Adipocyte (in vitro differentiated cells): ENCODE measurements around the gene SPINK2.
A peak's percentile ranks its signal among the peaks of the same experiment; 100 is the strongest.

Source experiments
- DNase-seq: peaks from one replicate; pipeline ENCODE4 v3.0.0-alpha.2; 2015; ENCODE audit warnings: low read depth
- H3K27me3 ChIP-seq: replicated peaks from 2 replicates; pipeline ENCODE4 v1.7.0; 2013; ENCODE audit warnings: mild to moderate bottlenecking, low read length, moderate library complexity; ENCODE audit not compliant: control insufficient read depth, insufficient read depth
- H3K36me3 ChIP-seq: 2 replicates; pipeline ENCODE4 v1.7.0; 2013; ENCODE audit warnings: low read length, mild to moderate bottlenecking, moderate library complexity; ENCODE audit not compliant: control insufficient read depth, insufficient read depth, severe bottlenecking
- H3K4me1 ChIP-seq: 2 replicates; pipeline ENCODE4 v1.7.0; 2013; ENCODE audit warnings: mild to moderate bottlenecking, low read length, moderate library complexity; ENCODE audit not compliant: control insufficient read depth, insufficient read depth
- H3K4me3 ChIP-seq: 2 replicates; pipeline ENCODE4 v1.7.0; 2013; ENCODE audit warnings: mild to moderate bottlenecking, low read length, moderate library complexity
- H3K9ac ChIP-seq: 2 replicates; pipeline ENCODE4 v1.7.0; 2013; ENCODE audit warnings: mild to moderate bottlenecking, low read length, moderate library complexity
- H3K9me3 ChIP-seq: 2 replicates; pipeline ENCODE4 v1.7.0; 2013; ENCODE audit warnings: mild to moderate bottlenecking, low read length, moderate library complexity; ENCODE audit not compliant: control insufficient read depth

Gene SPINK2

DNA sequence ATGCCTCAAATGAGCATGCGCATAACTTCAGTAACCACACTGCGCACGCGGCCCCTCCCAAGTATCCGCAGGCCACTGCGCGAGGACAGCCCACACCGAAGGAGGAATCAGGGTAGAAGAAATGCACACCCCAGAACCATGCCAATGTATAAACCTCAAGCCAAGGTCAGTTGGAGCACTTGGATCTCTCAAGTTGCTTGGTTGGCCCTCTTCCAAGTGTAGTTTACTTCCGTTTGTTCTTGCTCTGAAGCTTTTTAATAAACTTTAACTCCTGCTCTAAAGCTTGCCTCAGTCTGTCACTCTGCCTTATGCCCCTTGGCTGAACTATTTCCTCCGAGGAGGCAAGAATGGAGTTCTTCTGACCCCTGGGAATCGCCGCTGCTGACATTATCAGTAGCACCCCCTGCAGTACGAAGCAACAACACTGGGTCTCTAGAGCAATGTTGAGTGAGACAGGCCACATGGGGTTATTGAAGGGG lies 22.0 kb upstream of the SPINK2 start:
- Histone ChIP-seq H3K9ac (no peak overlapping the region), H3K9me3 (no peaks in the 10 kb centered on the region), H3K4me1 (peaks cover 14% of the 10 kb centered on the region), H3K27me3 (no peaks in the 10 kb centered on the region), H3K36me3 (no peaks in the 10 kb centered on the region), H3K4me3 (no peak overlapping the region)
- DNase-seq = no peak

DNA sequence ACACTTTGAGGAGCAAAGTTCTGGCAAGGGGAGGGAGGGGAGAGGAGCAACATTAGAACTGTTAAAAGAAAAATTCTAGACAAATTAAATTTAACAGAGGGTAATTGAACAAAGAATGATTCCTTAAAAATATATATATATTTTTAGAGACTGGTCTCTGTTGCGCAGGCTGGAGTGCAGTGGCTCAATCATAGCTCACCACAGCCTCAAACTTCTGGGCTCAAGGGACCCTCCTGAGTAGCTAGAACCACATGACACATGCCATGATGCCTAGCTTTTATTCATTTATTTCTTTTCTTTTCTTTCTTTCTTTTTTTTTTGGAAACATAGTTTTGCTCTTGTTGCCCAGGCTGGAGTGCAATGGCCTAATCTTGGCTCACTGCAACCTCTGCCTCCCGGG lies 19.1 kb upstream of the SPINK2 start:
- Histone ChIP-seq H3K4me3 (no peak overlapping the region), H3K36me3 (no peaks in the 10 kb centered on the region), H3K9me3 (no peaks in the 10 kb centered on the region), H3K4me1 (peaks cover 8% of the 10 kb centered on the region), H3K27me3 (no peaks in the 10 kb centered on the region), H3K9ac (no peak overlapping the region)
- no peak for DNase-seq

DNA sequence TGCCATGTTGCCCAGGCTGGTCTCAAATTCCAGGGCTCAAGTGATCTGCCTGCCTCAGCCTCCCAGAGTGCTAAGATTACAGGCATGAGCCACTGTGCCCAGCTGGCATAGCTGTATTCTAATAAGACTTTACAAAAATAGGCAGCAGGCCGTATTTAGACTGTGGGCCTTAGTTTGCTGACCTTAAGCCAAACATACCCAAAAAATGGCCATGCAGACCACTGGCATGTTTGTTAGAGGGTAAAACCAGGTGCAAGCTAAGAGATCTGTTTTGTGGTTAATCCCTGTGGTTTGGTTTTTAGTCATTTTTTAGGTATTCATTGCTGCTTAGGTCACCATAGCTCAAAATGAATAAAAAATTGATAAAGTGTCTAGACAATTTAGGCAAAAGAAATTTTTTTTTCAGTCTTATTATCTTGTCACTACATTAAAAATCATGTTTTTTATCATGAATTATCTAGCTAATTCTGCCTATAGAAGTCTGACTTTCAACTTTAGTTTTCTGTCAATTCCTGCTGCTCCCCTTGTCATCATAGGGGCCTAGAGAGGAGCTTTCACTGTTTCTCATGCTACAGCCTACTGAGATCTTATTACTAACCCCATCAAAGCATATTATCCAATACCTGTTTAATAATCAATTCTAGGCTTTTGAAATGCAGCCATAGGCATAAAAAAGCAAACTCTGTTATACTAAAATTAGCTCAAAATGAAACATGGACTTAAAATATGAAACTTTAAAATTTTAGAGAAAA lies 7.5 kb upstream of the SPINK2 start:
- Histone ChIP-seq H3K4me1 (peaks cover 8% of the 10 kb centered on the region), H3K9ac (no peak overlapping the region), H3K9me3 (no peaks in the 10 kb centered on the region), H3K36me3 (no peaks in the 10 kb centered on the region), H3K27me3 (no peaks in the 10 kb centered on the region), H3K4me3 (no peak overlapping the region)
- DNase-seq = no peak

DNA sequence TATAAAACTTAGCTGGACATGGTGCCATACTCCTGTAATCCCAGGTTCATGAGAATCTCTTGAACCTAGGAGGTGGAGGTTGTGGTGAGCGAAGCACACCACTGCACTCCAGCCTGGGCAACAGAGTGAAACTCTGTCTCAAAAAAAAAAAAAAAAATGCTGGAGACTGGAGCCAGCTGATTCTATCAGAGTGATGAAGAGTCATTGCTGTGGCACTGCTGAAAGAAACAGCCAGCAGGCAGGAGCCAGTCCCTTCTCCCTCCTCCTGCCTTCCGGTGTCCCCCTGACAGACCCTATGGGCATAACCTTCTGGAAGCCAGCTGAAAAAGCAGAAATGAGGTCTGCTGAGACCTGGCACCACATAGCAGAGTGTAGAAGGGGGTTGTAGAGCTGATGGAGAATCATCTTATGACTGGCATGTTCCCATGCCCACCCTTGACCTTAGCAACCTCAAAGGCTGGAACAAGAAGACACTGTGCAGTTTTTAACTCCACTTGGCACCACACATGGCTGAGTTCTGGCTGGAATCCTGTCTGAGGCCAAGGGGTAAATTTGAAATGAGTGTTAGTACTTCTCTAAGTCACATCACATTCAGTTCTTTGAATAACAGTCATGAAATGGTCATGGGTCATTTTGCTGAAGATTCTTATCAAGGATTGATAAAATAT lies 2.6 kb upstream of the SPINK2 start:
- H3K4me1 ChIP-seq = peaks cover 9% of the 10 kb centered on the region
- no peaks in the 10 kb centered on the region for H3K36me3 ChIP-seq
- DNase-seq = no peak
- no peak overlapping the region for H3K4me3 ChIP-seq
- no peak overlapping the region for H3K9ac ChIP-seq
- no peaks in the 10 kb centered on the region for H3K9me3 ChIP-seq
- peaks cover 30% of the 10 kb centered on the region for H3K27me3 ChIP-seq

DNA sequence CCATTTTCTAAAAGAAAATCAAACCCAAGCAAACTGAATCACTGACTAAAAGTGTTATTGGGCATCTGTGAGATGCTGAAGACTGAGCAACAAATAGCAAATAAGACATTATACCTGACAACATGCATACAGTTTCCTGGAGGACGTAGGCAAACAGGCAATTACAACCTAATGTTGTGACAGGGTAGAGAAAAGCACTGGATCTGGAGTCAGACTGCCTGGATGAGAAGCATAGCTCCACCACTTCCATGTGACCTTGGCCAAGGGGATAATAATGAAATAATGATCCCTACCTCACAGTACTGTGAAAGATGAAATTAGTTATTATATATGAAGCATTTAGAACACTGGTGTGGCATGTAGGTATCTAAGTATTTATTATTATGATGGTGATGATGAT lies 2.7 kb downstream of the SPINK2 start:
- no peaks in the 10 kb centered on the region for H3K36me3 ChIP-seq
- H3K9ac ChIP-seq = no peak overlapping the region
- peaks cover 35% of the 10 kb centered on the region for H3K27me3 ChIP-seq
- H3K9me3 ChIP-seq = no peaks in the 10 kb centered on the region
- H3K4me1 ChIP-seq = no peaks in the 10 kb centered on the region
- DNase-seq = no peak
- no peak overlapping the region for H3K4me3 ChIP-seq

DNA sequence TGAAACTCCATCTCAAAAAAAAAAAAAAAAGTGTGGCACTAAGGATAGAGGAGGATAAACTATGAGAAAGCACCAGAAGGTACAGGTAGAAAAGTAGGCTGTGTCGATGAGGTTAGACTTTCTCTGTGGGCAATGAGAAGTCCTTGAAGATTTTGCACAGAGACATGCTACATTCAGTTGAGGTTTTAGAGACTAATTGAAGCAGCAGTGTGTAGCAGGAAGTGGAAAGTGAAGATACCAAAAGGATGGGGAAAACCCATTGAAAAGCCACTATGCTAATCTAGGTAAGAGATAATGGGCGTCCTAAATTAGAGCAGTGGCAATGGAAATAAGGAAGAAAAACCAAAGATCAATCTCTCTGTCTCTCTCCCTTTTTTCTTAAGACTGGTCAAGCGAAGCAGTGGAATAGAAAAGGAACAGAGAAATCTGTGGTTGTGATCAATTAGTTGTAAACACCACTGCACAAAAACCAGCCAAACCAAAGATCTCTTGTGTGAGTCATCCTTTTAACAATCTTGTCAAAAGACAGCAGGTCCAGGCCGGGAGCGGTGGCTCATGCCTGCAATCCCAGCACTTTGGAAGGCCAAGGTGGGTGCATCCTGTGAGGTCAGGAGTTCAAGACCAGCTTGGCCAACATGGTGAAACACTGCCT lies 3.5 kb downstream of the SPINK2 start:
- H3K36me3 ChIP-seq = no peaks in the 10 kb centered on the region
- peaks cover 30% of the 10 kb centered on the region for H3K27me3 ChIP-seq
- no peaks in the 10 kb centered on the region for H3K4me1 ChIP-seq
- no peak overlapping the region for H3K9ac ChIP-seq
- H3K4me3 ChIP-seq = no peak overlapping the region
- H3K9me3 ChIP-seq = no peaks in the 10 kb centered on the region
- DNase-seq = no peak

DNA sequence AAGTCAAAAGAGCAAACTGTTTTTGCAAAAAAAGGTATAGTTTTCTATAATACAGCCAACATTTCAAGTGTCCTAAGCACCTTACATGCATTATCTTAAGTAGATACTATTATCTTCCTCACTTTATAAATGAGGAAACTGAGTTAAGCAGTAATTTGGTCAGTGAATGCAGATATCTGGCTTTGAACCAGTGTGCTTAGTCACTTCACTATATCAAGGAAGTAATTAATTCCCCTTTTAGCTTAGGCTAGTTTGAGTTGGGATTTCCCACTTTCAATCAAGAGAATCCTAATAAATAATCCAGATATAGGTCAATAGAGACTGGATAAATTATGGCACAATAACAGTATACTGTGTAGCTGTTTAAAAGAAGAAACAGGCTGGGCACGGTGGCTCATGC lies 14.8 kb downstream of the SPINK2 start:
- Histone ChIP-seq H3K9me3 (no peaks in the 10 kb centered on the region), H3K4me3 (no peak overlapping the region)

DNA sequence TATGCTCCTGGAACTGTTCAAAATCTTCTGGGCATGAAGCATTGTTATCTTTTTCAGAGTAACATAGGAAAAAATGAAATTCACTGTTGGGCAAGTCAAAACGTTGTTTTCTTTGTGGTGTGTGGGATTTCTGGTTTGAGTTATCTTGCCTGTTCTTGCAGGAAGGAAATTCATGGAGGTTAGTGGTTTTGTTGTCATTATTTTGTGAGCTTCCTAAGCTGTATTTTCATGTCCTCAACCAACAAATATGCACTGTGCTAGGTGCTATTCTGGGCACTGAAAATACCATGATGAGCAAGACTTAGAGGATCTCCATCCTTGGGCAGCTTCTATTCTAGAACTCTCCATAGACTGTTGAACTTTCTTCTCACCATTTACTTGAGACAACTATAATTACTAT lies 16.9 kb downstream of the SPINK2 start:
- H3K9me3 ChIP-seq = no peaks in the 10 kb centered on the region
- peaks cover 2% of the 10 kb centered on the region for H3K4me1 ChIP-seq
- peaks cover 9% of the 10 kb centered on the region for H3K27me3 ChIP-seq
- DNase-seq = peak; percentile 34
- no peak overlapping the region for H3K4me3 ChIP-seq
- no peaks in the 10 kb centered on the region for H3K36me3 ChIP-seq
- no peak overlapping the region for H3K9ac ChIP-seq

More for the DNA sequence above, 14.8 kb downstream of the SPINK2 start:
- H3K9ac ChIP-seq = no peak overlapping the region
- no peaks in the 10 kb centered on the region for H3K36me3 ChIP-seq
- peaks cover 14% of the 10 kb centered on the region for H3K27me3 ChIP-seq
- DNase-seq = no peak
- H3K4me1 ChIP-seq = no peaks in the 10 kb centered on the region

DNA sequence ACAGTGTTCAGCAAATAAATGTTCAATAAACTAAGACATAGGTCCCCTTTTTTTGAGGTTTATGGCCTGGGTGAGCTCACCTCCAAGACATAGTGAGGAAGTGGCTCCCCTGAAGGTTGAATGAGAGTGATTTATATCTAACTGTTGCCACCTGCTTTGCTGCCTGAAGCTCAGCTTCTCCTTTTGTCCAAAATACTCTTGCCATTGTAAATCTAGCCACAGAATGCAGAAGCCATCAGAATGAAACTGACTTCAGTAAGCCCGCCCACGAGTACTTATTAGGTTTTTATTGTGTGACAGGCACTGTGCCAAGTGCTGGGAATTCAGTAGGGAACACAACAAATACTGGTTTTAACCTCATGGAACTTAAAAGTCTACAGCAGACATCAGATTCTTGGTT lies 18.0 kb downstream of the SPINK2 start:
- no peak overlapping the region for H3K4me3 ChIP-seq
- peaks cover 7% of the 10 kb centered on the region for H3K4me1 ChIP-seq
- H3K9me3 ChIP-seq = no peaks in the 10 kb centered on the region
- no peaks in the 10 kb centered on the region for H3K36me3 ChIP-seq
- H3K9ac ChIP-seq = no peak overlapping the region
- no peak for DNase-seq
- peaks cover 9% of the 10 kb centered on the region for H3K27me3 ChIP-seq

DNA sequence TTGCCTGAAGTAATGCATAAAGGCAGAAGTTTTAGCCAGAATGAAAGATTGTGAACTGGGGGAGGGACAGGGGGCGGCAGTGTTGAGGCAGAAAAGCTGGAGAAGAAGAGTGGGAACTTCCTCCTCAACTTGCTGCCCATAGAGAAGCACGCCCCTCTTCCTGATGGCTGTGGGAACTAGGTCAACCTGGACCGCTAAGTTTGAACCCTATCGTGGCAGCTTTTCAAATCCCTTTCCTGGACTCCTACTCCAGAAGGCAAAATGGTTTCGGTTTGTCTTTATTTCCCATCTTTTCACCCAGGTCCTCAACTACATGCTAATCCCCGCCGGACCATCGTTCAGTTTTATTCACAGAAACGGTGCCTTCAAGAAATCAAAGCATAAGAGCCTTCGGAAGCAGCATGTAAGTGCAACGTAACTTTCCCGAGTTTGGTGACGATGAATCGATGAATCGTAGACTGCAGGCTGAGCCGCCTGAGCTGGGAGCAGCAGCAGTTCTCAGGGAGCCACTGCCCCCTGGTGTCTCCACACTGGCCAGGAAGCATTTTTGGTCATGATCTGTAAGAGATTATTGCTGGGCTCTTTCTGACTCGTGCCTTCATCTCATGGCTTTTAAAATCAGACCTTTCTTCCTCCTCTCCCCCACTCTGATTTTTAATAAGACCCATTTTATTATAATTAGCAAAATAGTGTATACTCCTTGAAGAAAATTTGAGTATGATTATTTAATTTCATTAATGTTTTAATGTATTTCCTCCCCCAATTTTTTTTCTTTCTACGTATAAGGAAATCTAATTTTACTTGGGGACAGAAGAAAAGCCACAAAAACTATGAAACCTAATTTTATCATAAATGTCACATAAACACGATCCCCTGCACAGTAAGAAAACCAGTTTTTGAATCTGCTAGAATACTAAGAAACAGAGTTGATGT lies 21.4 kb downstream of the SPINK2 start:
- H3K27me3 ChIP-seq = peaks cover 15% of the 10 kb centered on the region
- peak; percentile 95 for DNase-seq
- peak overlapping the region; percentile 87 for H3K4me3 ChIP-seq
- H3K9ac ChIP-seq = peak overlapping the region; percentile 83
- no peaks in the 10 kb centered on the region for H3K9me3 ChIP-seq
- no peaks in the 10 kb centered on the region for H3K36me3 ChIP-seq
- H3K4me1 ChIP-seq = peaks cover 7% of the 10 kb centered on the region
